HS-5 (cell line): ENCODE measurements around the gene BAX.
A peak's percentile ranks its signal among the peaks of the same experiment; 100 is the strongest.

Experiments used
- DNase-seq: peaks from one replicate; pipeline ENCODE4 v3.0.0-alpha.2; 2012; ENCODE audit warnings: low read depth

The BAX gene

GRCh38 chr19:48962029-48962848 is 7.6 kb downstream of the BAX start:
- no peak for DNase-seq

- DNase-seq = no peak
Measured at GRCh38 chr19:48962849-48963165, 8.1 kb downstream of the BAX start.

GRCh38 chr19:48963371-48964204 is 8.9 kb downstream of the BAX start:
- no peak for DNase-seq

- no peak for DNase-seq
Measured at GRCh38 chr19:48964205-48965039, 9.7 kb downstream of the BAX start.

GRCh38 chr19:48965040-48965805 is 10.5 kb downstream of the BAX start, which contains the start of gene FTL:
TSS of gene FTL (plus strand) at chr19:48965309. CDS start at chr19:48965508, 199 bp downstream.
- peak; percentile 78 for DNase-seq

GRCh38 chr19:48965806-48966540 is 11.3 kb downstream of the BAX start:
- no peak for DNase-seq

- no peak for DNase-seq
Measured at GRCh38 chr19:48966541-48967345, 12.1 kb downstream of the BAX start.

GRCh38 chr19:48967346-48968178 is 12.9 kb downstream of the BAX start:
- peak; percentile 42 for DNase-seq

- no peak for DNase-seq
Measured at GRCh38 chr19:48968179-48968661, 13.5 kb downstream of the BAX start.

GRCh38 chr19:48968813-48969218 is 14.1 kb downstream of the BAX start:
- DNase-seq = no peak

- no peak for DNase-seq
Measured at GRCh38 chr19:48969276-48970138, 14.8 kb downstream of the BAX start.

GRCh38 chr19:48970139-48970766 is 15.6 kb downstream of the BAX start:
- DNase-seq = no peak

- DNase-seq = no peak
Measured at GRCh38 chr19:48970923-48971395, 16.3 kb downstream of the BAX start.

GRCh38 chr19:48975947-48976847 is 21.5 kb downstream of the BAX start:
- DNase-seq = no peak

GRCh38 chr19:48977061-48977460 is 22.4 kb downstream of the BAX start:
- no peak for DNase-seq

- DNase-seq = no peak
Measured at GRCh38 chr19:48982280-48982679, 27.6 kb downstream of the BAX start.
